ENCODE results near the gene PRELID1.

PRELID1 gene

DNA sequence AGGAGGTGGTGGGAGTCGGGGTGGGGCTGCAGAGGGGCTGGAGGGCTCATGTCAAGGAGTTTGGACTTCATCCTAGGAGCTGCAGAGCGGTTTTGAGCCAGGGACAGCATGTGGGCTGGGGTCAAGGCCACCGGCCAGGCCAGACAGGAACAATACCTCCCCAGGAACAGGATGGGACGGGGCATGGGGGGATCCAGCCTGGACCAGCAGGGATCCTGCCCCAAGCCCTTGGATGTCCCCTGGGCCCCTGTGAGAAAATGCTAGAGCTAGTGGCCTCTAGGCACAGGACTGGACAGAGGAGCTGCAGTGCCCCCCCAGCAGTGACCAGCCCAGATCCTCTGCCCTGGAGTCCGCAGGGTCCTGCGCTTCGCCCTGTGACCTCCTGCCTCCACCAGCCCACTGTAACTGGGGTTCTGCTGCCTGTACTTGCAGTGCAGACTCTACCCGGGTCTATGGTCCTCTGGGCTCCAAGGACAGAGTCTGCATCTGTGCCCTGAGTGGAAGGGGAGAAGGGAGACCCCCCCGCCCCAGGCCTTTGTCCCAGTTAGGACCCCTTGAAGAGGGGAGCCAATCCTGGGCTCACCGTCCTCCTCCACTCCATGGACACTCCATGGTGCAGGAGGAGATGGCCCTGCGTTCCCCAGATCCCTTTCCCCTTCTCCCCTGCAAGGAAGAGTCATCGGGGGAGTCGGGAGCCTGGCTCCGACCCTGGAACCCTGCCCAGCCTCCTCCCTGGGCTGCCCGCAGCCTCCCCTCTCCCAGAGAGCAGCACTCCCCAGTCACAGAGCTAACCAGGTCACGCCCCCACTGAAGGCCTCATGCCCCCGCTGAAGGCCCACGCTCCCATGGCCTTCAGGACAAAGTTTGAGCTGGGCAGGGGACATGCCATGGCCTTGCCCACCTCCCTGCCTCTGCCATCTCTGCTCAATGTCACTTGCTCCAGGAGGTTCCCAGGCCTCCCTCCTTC, 11.1 kb downstream of the PRELID1 start:
- no peak for DNase-seq

DNA sequence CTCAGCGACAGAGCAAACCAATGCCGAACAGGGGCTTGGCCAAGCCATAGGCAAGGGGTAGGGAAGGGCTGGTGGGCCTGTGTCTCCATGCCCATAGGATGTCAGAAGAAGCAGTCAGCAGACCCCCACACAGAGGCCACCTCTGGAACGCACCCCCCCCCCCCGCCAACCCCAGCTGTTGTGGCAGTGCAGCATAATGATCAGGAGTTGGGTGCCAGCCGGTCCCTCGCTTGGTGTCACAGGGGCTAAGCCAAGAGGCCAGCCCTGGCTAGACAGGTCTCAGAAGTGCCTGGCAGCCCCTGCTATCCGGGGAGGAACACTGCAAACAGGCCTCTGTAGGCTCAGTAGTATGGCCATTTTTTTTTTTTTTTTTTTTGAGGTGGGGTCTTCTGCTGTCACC, 11.8 kb downstream of the PRELID1 start:
- no peak for DNase-seq

- DNase-seq = no peak
Measured at GRCh38 chr5:177316005-177316404, 12.4 kb downstream of the PRELID1 start.

DNA sequence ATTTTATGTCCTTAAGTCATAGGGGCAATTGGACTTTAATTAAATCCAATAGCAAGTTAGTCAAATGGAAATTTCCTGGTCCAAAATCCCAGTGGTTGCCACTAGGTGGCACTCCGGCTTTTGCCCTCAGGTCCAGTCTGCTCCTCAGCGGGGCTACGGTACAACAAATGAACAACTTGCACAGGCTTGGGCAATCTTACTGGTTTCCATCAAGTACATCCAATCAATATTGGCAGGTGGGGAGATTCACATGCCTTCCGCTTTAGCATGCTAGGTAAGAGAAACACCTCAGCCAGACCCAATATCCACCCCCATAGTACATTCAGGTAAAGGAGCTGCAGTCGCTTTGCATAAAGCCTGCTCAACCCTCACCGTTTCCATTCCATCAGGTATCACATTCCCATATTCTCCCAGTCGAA, 14.4 kb downstream of the PRELID1 start:
- peak; percentile 79 for DNase-seq

DNA sequence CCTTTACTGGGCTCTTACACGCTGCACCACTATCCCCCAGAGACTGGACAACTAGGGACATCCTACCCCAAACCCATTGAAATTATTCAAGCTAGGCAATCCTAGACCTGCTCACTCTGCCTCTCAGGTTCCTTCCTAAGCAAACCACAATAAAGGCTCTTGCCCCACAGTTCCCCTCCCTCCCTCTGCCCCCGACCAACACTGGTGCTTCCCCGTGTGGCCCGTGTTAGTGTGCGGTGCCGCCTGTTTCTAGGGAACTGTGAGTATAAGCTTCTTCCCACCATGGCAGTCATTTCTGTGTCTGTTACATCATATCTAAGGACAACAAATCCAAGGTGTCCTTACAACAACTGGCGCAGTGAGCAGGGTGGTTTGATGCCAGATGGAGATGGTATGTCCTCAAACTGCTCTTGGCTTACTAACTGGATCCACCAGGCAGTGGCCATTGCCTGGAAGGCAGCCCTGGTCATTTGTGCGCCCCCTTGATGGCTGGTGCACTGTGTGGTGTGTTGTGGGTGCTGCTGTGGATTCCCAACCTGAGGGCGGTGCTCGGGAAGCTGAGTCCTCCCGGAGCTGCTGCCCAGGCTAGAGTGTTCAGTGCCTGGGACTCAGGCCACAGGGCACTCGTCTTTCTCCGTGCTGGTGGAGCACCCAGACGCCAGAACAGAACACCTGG, 16.5 kb downstream of the PRELID1 start:
- no peak for DNase-seq

DNA sequence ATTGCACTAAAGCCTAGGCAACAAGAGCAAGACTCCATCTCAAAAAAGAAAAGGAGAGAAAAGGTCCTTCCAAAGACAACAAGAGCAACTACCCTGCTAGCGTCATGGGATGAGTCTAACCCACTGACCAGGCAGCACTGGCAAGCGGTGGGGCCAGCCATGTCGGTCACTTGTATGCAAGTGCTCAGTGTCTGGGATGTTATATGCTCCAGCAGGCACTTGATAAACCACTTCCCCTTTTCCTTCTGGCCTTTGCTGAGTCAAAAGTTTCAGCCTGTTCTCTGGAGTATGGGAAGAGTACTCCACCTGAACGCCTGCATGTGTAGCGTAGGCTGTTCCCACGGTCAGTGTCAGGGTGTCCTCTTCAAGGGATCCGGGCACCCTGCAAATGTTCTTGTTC, 17.3 kb downstream of the PRELID1 start:
- no peak for DNase-seq

GRCh38 chr5:177325868-177326381, 22.3 kb downstream of the PRELID1 start:
- DNase-seq = no peak

DNA sequence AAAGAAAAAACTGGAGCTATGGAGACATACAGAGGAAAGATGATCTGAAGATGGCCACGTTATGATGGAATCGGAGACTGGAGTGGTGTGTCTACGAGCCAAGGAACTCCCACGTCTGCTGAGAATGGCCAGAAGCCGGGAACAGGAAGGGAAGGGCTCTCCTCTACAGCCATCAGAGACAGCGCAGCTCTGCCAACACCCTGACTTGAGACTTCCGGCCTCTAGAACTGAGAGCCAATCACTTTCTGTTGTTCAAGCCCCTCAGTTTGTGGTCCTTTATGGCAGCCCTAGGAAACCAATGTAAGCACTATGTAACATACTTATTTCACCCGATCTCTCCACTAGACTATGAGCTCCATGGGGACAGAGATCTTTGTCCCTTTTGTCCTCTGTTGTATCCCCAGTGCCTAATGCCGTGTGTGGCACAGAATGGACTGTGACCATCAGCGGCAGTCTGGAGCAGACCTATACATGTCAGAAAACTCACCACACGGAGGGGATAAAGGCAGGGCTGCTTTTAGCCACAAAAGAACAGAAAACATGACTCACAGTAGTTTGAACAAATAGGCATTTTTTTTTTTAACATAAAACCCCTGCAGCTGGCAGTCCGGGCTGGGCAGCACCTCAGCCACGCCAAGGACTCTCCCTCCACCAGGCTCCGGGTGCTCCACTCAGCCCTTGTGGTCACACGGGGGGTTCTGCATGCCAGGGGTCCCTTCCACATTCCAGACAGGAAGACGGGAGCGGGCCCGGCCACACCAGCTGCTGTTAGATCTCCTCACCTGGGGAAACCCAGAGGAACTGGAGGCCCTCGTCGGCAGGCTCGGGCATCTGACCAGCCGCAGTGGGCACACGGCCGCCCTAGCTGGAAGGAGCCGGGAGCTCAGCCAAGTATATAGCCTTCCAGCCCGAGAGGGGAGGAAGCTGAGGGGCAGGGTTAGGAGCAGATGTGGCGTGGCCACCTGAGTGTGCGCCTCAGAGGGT, 24.2 kb downstream of the PRELID1 start:
- no peak for DNase-seq

DNA sequence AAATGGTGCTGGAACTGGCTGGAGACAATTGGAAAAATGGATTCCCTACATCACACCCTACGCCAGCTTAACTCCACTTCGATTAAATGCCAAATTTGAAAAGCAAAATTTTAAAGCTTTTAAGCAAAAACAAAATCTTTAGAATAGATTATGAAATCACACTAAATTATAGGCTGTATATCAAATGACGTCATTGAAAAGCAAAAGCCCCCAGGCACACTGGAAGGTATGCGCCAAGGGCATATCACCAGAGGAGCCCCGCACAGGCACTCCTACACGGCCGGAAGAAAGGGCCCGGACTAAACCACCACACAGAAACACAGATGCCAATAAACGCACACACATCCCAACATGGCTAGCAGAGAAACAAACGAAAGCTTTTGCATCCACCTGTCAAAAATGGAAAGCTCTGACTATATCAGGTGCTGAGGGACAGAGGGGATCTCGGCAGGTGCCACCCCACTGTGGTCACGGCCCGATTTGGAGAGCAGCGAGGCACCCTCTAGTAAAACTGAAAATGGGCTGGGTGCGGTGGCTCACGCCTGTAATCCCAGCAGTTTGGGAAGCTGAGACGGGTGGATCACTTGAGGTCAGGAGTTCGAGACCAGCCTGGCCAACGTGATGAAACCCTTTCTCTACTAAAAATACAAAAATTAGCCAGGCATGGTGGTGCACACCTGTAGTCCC, 25.1 kb downstream of the PRELID1 start:
- DNase-seq = no peak

DNA sequence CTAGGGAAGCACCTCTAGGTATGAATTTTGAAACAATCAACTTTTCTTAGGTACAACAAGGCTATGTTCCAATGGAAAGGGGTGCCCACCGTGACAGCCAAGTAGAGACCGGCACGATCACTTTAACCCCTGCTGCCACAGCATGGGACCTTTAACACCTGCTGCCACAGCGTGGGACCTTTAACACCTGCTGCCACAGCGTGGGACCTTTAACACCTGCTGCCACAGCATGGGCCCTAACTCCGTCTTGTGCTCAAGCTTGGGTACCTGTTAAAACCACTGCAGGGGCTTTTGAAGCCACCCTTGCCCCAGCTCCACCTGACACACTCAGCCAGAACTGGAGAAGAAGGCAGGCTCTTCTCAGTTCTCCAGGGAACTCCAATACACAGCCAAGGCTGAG, 26.3 kb downstream of the PRELID1 start:
- no peak for DNase-seq

- no peak for DNase-seq
Measured at GRCh38 chr5:177330991-177331842, 27.6 kb downstream of the PRELID1 start.

GRCh38 chr5:177332031-177332895, 28.7 kb downstream of the PRELID1 start:
- DNase-seq = no peak

DNA sequence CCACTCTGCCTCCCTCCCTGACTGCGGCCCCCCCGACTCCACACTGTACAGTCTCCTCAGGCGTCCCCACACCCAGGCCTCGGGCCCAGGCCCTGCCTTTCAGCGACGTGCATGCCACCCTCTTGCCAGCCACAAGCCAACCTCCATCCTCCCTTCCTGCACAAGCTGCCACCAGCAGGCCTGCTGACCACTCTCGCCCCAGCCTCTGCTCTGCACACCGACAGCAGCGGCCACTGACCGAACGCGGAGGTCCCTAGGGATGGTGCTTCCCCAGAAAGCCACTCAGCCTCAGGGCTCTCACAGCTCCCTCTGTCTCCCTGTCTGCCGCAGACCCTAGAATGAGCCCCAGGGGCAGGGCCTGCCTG, 29.3 kb downstream of the PRELID1 start:
- no peak for DNase-seq

DNA sequence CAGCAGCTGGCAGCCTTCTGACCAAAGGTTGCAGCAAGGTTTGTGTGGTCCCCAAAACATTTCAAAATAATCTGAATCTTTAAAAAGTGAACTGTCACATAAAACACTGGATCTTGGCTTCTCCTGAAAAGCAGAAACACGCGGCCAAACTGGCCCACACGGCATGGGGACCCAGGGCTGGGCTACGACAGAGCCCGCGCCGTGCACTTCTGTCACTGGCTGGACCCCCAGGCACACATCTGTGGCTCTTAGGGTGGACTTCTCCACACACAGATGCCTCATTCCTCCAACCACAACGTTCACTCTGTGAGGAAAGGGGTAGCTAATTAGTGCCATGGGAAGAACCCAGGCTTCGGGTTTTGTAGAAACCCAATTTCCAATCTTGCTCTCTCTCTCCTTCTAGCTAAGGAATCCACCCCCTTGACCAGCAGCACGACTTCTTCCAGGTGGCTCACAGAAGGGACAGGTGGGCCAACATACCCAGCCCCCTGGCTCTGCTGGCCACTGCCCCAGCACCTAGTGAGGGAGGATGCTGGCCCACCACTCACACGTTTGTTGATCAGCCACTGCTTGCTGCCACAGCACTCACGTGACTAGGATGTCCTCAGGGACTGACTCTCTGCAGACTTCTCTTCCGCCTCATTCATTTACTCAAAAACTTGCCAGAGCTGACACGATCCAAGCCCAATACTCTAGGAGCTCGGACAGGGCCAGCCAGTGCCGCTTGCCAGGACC, 30.0 kb downstream of the PRELID1 start:
- no peak for DNase-seq

DNA sequence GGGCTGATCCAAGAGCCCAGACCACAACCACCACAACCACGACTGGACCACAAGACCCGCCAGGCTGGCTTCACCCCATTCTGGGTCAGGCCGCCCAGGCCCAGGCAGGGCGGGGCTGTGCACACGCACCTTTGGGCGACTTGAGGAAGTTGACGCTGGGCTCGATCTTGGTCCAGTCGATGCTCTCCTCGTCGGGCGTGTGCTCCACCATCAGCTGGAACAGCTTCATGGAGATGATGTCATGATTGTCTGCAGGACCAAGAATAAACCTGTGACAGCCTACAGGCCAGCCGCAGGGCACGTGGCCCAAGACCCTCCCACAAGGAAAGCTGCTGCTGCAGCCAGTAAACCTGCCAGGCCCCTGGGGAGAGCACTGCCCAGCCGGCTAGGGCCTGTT, 30.6 kb downstream of the PRELID1 start:
- DNase-seq = no peak

DNA sequence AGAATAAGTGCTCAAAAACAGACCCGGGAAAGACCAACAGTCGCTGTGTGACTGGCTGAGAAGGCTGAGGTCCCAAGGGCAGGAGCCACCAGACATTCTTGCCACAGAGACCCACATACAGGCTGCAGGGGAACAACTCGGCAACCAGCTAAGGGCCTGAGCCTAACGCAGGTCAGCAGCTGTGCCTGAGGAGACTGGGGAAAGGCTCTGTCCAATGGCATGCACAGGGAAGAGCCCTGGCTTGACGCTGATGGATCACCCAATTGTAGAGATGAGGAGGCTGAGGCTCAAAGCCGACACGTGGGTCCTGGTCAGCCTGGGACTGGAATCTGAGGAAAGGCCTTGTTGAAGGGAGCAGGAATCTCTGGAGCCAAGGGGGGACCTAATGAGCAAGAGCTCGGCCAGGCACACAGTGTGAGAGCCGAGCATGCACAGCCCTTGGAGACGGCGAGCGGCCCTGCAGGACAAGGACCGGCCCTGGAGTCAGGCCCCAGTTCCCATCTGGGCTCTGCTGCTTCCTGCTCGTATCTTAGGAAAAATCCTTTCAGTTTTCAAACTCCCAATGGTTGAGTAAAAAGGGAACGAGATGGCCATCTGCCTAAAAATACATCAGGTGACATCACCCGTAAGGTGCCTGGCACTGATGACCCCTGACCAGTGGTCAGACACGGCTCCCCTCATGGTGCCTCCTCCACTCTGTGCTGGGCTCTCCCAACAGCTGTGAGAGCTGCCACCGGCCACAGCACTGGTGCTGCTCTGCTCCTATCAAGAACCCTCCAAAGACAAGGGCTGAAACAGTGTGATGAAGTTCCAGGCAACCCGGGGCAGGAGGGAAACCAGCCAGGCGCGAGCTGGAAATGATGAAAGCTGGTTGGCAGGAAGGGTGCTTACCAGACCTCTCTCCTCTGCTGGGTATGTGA, 31.4 kb downstream of the PRELID1 start:
- no peak for DNase-seq

- DNase-seq = no peak
Measured at GRCh38 chr5:177335701-177336065, 32.1 kb downstream of the PRELID1 start.

DNA sequence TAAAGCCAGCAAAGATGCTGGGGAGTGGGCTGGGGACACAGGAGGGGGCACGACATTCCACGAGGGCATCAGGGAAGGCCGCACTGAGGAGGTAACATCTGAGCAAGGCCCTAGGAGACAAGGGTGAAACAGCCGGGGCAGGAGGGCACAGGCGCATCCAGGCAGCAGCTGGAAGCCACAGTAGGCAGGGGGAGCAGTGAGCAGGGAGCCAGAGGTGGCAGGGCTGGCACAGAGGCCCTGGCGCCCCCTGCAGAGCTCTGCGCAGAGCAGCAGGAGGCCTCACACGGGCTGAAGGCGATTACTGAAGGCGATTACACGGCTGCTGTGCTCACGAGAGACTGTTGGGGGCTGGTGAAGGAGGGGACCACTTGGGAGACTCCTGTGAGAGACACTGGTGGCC, 32.5 kb downstream of the PRELID1 start:
- DNase-seq = no peak
